Islet of Langerhans (tissue), 1 donor: ENCODE measurements around the gene SACM1L.
"Not testable (repeated sequence)": the region's sequence is repeated elsewhere in the genome, so short reads cannot be mapped to it uniquely, and the experiment has no call there.

Experiments used
- FAIRE-seq: peaks from one replicate; lab custom pipeline; 2011; peaks lifted over from hg19 to GRCh38; lab: Jason Lieb, UNC

Gene SACM1L

DNA sequence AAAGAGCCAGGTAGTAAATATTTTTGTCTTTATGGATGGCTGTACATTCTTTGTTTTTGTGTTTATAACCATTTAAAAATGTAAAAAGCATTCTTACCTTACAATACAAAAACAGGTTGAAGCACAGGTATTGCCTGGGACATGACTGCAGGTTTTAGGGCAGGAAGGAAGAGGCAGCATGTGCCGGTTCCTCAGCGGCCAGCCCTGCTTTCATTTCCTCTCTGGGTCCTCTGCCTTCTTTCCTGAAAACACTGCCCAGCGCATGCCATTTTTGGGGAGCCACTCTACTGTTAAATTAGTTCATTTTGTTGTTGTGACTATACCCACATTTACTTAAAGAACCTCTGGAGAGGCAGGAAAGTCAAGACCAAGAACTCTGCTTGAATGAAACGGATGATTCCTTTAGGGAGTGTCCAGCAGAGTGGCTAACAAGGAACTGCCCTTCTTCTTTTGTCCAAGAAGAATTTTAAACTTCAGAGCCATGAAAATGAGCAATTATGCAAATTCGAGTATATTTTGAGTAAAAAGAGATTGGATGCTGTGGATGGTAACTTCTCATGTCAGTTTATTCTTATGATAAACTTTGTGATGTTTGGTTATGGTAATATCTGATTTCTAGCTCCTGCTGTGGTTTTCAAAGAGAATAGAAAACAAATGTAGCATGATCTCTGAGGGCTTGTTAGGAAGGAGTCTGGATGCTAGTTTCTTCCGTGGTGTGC is 52.7 kb downstream of the SACM1L start:
- no peak for FAIRE-seq

- no peak for FAIRE-seq
These were observed 53.4 kb downstream of the SACM1L start for GRCh38 chr3:45742461-45743089.

GRCh38 chr3:45746165-45746776 is 57.1 kb downstream of the SACM1L start:
- FAIRE-seq = no peak

DNA sequence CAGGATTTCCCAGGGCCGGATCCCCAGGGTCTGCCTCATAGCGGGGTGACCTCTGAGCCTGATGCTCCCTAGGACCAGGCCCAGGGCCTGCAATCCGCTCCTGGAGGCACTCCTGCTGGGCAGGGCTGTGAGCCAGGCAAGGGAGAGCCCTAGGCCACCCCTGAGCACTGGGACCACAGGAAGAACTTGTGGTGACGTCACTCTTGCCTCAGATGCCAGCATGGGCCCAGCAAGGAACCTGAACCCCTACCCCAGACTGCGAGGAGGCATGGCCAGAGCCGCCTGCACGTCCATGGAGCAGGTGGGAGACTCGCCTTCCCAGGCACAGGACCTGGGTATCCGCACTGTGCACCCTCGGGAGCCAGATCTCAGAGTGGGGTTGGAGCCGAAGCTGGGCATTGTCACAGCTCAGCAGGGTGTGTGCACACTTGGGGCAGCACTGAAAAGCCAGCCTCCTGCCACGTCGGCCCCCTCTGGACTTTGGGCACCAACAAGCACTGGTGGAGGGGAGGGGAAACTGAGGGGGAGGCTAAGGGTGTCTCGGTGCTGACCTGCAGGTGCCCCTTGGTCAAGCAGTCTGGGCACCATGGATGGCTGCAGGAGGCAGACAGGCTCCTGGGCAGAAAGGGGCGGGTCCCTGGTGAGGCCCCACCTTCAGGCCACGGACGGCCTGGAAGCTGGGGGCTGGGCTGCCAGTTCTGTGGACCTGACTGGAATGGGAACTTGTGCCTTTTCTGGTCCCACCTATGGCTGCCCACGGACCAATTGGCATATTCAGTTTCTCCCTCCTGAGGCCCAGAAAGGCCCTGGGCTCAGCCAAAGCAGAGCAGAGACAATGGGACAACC is 57.8 kb downstream of the SACM1L start:
- no peak for FAIRE-seq

DNA sequence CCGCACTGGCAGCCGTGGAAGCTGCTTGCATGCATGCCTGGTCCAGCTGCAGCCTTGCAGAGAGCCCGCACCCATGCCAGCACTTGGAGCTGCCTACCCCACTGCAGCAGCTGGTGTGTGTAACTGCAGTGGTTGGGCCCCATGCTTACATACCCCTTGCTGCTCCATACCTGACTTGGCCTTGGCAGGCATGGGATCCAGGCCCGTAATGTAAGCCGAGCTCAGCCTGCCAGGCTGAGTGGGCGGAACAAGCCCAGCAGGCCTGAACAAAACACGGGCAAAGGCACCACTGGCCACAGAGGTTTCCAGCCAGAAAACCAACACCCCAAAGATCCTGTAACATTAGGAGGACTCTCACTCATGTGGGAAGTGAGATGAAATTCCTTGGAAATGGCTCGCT is 58.9 kb downstream of the SACM1L start:
- FAIRE-seq = no peak

- FAIRE-seq = not testable (repeated sequence)
These were observed 59.9 kb downstream of the SACM1L start for GRCh38 chr3:45749036-45749600.

- no peak for FAIRE-seq
These were observed 60.7 kb downstream of the SACM1L start for GRCh38 chr3:45749880-45750279.

DNA sequence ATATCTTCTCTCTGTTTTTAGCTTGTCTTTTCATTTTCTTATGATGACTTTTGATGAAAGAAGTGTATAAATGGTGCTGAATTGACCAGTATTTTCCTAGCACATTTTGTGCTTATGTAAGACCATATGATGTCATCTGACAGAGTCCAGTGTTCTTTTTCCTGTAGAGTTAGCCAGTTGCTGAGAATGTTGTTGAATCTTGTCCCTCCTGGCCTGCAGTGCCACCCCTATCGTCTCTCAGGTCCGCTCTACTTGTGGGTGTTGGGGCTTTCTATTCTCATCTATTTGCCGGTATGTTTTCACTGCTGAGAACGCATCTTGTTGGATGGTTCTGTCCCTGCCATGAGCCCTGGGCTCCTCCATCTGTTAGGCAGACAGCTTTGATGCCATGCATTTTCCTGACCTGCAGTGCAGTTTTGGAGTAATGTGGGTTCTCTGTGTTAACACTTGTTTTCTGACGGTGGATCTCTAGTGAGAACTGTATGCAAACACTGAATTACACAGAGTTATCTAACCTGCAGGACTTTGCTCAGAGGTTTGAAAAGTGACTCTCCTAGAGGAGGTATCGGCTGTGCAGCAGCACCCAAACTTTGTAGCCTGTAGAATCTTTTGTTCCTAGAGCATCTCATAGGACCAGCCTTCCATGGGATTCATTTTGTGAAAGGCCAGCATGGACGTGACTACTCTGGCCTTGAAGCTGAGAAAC is 62.5 kb downstream of the SACM1L start:
- no peak for FAIRE-seq

DNA sequence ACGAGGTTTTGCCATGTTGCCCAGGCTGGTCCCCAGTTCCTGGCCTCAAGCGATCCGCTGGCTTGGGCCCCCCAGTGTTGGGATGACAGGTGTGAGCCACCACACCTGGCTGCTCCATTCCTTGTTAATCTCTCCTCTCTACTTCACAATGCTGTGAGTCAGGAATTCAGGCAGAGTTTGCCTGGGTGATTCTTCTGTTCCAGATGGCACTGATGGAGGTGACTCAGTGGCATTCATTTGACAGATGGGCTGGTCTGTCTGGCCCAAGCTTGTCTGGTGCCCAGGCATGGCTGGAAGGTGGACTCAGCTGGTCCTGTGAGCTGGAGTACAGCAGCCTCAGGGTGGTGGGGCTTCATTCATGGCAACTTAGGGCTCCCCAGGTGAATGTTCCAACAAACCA is 63.9 kb downstream of the SACM1L start:
- FAIRE-seq = no peak

DNA sequence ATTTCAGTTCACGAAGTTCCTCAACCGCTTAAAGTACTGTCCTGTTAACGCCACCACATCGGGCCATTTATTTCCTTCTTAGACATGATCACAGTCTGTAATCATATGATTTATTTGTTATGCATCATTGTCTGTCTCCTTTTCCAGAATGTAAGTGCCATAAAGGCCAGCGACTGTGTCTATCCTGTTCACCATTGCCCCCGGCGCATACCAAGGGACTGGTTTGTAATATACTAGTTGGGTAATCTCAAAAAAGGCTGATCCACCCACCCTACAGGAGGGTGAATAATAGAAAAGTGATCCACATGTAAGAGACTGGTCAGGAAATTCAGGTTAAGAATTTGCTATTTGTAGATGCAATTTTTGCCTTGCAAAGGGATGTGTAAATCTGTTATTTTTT is 65.3 kb downstream of the SACM1L start:
- no peak for FAIRE-seq

DNA sequence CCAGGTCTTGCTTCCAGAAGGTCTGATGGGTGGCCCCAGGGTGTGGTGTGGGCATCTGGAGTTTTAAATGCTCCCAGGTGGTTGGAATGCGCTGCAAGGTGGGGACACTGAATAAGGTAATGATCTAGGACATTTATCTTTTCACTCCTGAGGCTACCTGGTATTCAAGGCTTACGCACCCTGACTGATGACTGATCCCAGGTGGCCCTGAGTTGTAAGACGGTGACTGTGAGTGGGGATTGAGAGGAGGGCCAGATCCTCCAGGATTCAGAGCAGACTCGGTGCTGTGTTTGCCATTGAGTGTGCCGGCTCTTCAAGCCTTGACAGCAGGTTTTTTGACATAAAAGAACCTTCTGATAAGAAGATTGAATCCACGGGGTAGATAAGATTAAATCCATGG is 66.9 kb downstream of the SACM1L start:
- FAIRE-seq = no peak

- FAIRE-seq = not testable (repeated sequence)
These were observed 67.9 kb downstream of the SACM1L start for GRCh38 chr3:45757141-45757540.

DNA sequence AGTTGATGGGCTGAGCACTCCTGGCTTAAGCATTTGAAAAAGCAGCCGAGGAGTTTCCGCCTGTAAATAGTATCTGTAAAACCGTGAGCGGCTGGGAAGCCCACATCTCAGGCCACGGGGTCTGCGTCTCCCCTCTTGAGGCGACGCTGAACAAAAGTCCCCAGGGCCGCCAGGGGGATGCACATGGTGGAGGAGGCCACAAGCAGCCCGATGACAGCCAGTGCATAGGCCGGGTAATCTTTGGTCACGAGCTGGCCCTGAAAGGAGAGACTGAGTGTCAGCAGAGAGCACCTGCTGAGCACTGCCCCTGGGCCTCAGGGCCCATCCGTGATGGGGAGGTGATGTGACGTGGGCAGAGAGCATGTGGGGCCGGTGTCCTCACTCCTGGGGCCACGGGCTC is 69.7 kb downstream of the SACM1L start:
- no peak for FAIRE-seq

GRCh38 chr3:45759851-45760250 is 70.7 kb downstream of the SACM1L start:
- FAIRE-seq = no peak

- no peak for FAIRE-seq
These were observed 71.9 kb downstream of the SACM1L start for GRCh38 chr3:45760878-45761711.

- FAIRE-seq = no peak
These were observed 72.6 kb downstream of the SACM1L start for GRCh38 chr3:45761831-45762230.

DNA sequence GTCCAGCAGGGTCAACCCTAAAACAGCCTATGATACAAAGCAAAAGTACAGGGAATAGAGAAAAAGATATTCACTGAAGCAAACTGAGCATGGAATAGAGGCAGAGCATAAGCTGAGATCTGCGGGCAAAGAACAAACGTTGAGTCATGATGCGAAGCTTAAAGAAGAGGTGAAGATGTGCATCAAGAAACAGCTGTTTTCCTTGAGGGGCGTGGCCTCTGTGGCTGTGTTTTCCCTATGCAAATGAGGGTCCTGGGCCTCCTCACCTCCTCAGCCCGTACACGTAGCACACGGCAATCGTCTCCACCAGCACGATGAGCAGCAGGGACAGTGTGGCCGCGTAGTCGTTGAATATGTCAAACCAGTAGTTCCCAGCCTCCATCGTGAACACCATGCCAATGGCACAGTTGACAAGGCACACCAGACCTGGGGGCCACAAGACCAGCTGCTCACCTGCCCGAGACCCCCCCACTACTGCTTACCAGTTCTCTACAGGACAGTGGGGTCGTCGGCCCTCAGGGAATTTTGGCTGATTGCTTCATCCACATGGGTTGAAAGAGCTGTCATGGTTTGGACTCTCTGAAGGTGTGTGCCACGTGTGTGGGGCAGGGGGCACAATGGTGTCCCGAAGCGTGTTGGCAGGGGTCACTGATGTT is 73.6 kb downstream of the SACM1L start:
- FAIRE-seq = no peak

GRCh38 chr3:45763303-45763675 is 74.1 kb downstream of the SACM1L start:
- FAIRE-seq = no peak

- FAIRE-seq = no peak
These were observed 76.2 kb downstream of the SACM1L start for GRCh38 chr3:45765266-45765851.

- FAIRE-seq = no peak
These were observed 76.8 kb downstream of the SACM1L start for GRCh38 chr3:45765958-45766357.
